Stimulated activated CD4-positive, alpha-beta T cell treated with anti-CD3 and anti-CD28 coated beads, Interleukin-1b, Interleukin-23, amount 100 ng/mL, for 4 hours (primary cell): Measurements from ENCODE around the gene IGF2R.
"Not testable (repeated sequence)": the region's sequence is repeated elsewhere in the genome, so short reads cannot be mapped to it uniquely, and the experiment has no call there.

Experiments used
- DNase-seq, 2 donors: peaks; one replicate each; pipeline ENCODE4 v3.0.0-alpha.2; 2020; ENCODE audit warnings: low read depth in 2 of 2

Gene IGF2R

GRCh38 chr6:160101277-160102205, 132.7 kb downstream of the IGF2R start:
- DNase-seq = no peak

DNA sequence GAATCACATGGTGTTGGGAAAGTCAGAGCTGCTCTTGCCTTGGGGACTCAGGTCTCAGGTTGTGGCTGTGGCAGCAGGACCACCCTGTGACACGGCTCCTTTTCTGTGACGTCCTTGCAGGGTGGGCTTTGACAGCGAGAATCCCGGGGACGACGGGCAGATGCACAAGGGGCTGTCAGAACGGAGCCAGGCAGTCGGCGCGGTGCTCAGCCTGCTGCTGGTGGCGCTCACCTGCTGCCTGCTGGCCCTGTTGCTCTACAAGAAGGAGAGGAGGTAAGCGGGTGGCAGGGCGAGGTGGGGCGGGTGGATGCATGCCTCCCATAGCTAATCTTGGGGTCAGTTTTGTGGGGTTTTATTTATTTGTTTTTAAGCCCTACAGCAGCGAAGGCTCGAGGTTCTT, 133.5 kb downstream of the IGF2R start:
- DNase-seq = no peak

DNA sequence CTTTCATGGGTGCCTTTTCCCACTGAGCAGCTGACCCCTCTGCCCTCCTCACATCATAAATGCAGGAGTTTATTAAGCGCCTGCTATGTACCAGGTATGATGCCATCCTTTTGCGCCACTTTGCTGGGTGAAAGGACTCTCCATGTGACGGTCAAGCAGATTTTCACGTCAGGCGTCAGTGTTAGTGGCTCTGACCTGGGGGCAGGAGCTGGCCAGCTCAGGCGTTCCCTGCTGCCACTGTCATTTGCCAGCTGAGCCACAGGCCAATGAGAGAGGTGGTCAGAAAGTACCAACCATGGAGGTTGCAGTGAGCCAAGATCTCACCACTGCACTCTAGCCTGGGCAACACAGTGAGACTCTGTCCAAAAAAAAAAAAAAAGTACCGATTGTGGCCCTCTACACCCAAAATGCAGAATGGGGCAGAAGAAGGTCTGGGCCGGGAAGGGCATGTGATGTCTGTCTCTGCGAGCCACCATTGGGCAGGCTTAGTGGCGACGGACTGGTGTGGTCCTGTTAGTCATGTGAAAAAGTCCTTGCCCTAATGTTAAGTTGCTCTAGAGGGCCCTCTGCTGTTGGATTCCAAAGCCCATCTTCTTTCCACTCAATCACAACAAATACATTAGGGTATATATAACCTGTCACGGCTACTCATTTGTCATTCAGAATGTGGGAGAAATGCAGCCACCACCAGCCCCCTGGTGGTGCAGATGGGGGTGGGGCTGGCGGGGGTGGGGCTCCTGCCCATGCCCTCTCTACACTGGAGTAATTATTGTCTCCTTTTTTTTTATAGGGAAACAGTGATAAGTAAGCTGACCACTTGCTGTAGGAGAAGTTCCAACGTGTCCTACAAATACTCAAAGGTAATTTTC, 134.3 kb downstream of the IGF2R start:
- no peak for DNase-seq

GRCh38 chr6:160103825-160104100, 134.9 kb downstream of the IGF2R start:
- no peak for DNase-seq

GRCh38 chr6:160104821-160105517, 136.1 kb downstream of the IGF2R start:
- DNase-seq = no peak

GRCh38 chr6:160106010-160106409, 137.1 kb downstream of the IGF2R start:
- no peak for DNase-seq

DNA sequence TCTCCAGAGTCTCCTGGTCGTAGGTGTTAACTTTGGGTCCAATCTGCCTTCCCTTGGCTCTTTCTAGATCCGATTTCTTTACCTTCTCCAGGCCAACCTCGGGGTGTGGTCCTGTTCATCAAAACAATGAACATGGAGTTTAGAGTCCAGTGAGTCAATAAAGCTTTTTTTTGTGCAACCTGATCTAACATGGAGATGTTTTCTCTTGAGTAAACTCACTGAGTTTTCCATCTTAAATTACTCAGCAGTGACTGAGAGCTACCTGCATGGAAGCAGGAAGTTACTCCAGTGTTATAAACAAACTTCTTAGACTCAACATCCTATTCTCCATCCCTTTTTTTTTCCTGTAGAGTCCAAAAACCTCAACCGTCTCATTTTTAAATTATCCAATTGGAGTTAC, 137.8 kb downstream of the IGF2R start:
- no peak for DNase-seq

GRCh38 chr6:160108077-160108476, 139.2 kb downstream of the IGF2R start:
- no peak for DNase-seq

- DNase-seq = no peak
These were observed 141.8 kb downstream of the IGF2R start for GRCh38 chr6:160110586-160111123.

GRCh38 chr6:160111806-160112205, 142.9 kb downstream of the IGF2R start:
- no peak for DNase-seq

- DNase-seq = no peak
These were observed 143.9 kb downstream of the IGF2R start for GRCh38 chr6:160112628-160113299.

DNA sequence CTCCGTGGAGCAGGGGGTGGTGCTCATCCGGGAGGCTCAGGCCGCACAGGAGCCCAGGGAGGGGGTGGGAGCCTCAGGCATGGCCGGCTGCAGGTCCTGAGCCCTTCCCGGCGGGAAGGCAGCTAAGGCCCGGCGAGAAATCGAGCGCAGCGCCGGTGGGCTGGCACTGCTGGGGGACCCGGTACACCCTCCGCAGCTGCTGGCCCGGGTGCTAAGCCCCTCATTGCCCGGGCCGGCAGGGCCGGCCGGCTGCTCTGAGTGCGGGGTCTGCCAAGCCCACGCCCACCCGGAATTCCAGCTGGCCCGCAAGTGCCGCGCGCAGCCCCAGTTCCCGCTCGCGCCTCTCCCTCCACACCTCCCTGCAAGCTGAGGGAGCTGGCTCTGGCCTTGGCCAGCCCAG, 145.7 kb downstream of the IGF2R start:
- DNase-seq = not testable (repeated sequence)

DNA sequence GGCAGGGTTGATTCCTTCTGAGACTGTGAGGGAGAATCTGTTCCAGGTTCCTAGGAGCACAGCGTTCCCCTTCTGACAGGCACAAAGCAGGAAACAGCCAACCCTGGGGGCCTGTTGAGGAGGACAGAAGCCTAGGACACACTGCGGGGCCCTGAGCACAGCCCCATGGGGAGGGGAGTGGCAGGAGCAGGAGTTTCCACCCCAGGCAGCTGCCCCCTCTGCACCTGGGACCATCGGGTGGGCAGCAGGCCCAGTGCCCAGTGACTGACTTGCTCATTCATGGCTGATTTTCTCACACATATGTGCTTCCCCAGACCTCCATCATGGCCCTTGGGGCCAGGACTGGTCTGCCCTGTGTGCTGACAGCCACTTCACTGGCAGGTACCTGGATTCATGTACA, 146.5 kb downstream of the IGF2R start:
- DNase-seq = no peak

DNA sequence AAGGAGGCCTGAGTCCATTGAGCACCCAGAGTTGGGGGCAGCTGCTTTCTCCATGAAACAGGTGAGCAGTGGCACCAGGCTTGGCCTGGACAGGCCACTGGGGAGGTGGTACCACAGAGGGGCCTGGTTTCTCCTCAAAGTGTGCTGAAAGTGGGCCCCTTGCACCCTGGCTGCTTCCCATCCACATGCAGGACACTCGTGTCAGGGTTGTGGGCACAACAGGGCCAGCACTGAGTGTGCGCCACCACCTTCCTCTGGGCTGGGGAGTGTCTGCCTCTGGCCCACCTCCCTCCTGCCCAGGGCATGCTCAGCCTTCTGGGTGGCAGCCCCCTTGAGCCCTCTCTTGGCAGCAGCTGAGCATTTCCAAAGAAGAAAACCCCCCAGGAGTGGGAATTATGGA, 147.5 kb downstream of the IGF2R start:
- no peak for DNase-seq

DNA sequence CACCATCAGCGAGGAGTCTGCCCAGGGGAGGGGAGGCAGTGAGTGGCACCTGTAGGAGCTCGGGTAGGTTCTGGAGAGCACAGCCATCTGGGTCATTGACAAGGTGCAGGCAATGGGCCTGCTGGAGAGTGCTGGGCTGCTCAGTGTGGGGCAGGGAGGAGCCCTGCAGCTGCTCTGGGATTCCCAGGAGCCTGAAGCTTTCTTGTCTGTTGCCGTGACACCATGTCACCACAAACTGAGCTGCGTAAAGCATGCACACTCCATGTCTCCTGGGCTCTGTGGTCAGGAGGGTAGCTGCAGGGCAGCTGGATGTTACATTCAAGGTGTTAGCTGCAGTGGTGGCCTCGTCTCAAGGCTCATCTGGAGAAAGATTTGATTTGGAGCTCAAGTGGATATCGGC, 148.3 kb downstream of the IGF2R start:
- no peak for DNase-seq

GRCh38 chr6:160118620-160119229, 149.8 kb downstream of the IGF2R start:
- DNase-seq = no peak

GRCh38 chr6:160120087-160120486, 151.2 kb downstream of the IGF2R start:
- no peak for DNase-seq

DNA sequence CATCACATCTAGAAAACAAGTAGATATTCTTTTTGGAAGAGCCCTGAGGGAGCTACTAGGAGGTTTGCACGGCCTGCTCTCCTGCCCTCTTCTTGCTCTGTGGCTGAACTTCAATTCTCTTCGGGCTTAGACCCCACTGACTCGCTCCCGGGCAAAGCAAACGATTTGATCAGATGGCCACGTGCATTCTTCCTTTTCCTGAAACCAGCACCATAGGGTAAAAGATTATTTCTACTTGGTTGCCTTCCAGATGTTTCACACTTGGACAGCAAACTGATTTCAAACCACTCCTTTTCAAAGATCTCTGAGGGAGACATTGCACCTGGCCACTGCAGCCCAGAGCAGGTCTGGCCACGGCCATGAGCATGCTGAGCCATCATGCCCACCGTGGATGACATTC, 152.7 kb downstream of the IGF2R start, which contains the start of gene SLC22A1:
TSS of gene SLC22A1 (plus strand) at position 258 of the 400 bp plus-strand sequence. CDS start at position 379, 121 bp downstream.
- no peak for DNase-seq

DNA sequence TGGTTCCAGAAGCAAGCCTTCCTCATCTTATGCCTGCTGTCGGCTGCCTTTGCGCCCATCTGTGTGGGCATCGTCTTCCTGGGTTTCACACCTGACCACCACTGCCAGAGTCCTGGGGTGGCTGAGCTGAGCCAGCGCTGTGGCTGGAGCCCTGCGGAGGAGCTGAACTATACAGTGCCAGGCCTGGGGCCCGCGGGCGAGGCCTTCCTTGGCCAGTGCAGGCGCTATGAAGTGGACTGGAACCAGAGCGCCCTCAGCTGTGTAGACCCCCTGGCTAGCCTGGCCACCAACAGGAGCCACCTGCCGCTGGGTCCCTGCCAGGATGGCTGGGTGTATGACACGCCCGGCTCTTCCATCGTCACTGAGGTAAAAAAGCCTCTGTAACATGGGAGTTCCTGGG, 153.1 kb downstream of the IGF2R start:
- DNase-seq = no peak

- DNase-seq = no peak
These were observed 153.9 kb downstream of the IGF2R start for GRCh38 chr6:160122744-160123143.

DNA sequence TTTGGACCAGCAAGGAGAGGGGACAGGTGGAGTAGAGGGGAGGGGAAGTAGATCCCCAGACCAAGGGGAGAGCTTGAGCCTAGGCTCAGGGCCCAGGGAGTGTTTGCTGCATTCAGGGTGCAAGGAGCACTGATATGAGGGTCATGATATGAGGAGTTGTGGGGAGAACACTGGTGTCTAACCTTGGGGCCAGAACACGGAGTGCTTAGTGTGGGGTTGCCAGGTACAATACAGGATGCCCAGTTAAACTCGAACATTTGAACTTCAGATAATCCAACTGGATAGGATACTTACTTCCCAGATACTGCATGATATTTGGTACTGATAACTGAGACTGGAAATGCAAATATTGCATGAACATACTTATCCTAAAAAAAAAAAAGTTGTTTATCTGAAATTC, 155.1 kb downstream of the IGF2R start:
- no peak for DNase-seq
